Activated CD4-positive, alpha-beta memory T cell treated with anti-CD3 and anti-CD28 coated beads for 36 hours (primary cell): ENCODE measurements around the gene GPR162. TPM values are rescaled to one million over a fixed set of nuclear protein-coding genes. Genes with fewer than 3 reads are reported as not detected.
A peak's percentile ranks its signal among the peaks of the same experiment; 100 is the strongest.

ENCODE experiments used
- CTCF ChIA-PET: fragments of 350-600 bp; sonication (Branson Sonifier 250); formaldehyde crosslinking; loops from one replicate; lab custom pipeline; 2021; ENCODE audit warnings: antibody characterized with exemption, inconsistent platforms; lab: Charles Lee
- POLR2A ChIA-PET: fragments of 350-600 bp; sonication (Branson Sonifier 250); formaldehyde crosslinking; loops from one replicate; lab custom pipeline; 2021; ENCODE audit warnings: antibody characterized with exemption; lab: Charles Lee
- DNase-seq: peaks from one replicate; pipeline ENCODE4 v3.0.0-alpha.2; 2020
- H3K27ac Mint-ChIP-seq: one replicate; pipeline ENCODE4 v1.8.0; 2021; ENCODE audit warnings: mixed read lengths
- H3K27me3 Mint-ChIP-seq: one replicate; pipeline ENCODE4 v1.8.0; 2021; ENCODE audit warnings: mixed read lengths
- H3K36me3 Mint-ChIP-seq: one replicate; pipeline ENCODE4 v1.8.0; 2021; ENCODE audit warnings: mixed read lengths
- H3K4me1 Mint-ChIP-seq: one replicate; pipeline ENCODE4 v1.8.0; 2021; ENCODE audit warnings: low read depth, mixed read lengths
- H3K4me3 Mint-ChIP-seq: one replicate; pipeline ENCODE4 v1.8.0; 2021; ENCODE audit warnings: mild to moderate bottlenecking, mixed read lengths
- H3K9me3 Mint-ChIP-seq: one replicate; pipeline ENCODE4 v1.8.0; 2021; ENCODE audit warnings: mixed read lengths
- intact Hi-C: fragments of 100-400 bp; cut with micrococcal nuclease; formaldehyde crosslinking; loops from one replicate; pipeline ENCODE4 v1.15.1; 2023
- total RNA-seq, 2 experiments: library from RNA; stranded (reverse); gene quantifications; one replicate each; pipeline ENCODE4 v1.2.3, GENCODE V29; 2021

GPR162 gene
- total RNA-seq, 2 experiments from 2014 or later, result 0.31 TPM; not detected in 1

- H3K9me3 Mint-ChIP-seq, result no peaks in the 10 kb centered on the region
- DNase-seq, result no peak
- no peak overlapping the region for H3K27ac Mint-ChIP-seq
- H3K4me1 Mint-ChIP-seq, result peaks cover 2% of the 10 kb centered on the region
- CTCF ChIA-PET, result interaction anchor here (1.1 to 2.3 kb wide), 3 partner anchors 8 to 33 kb away, joined by 3 to 10 read pairs (median 8); partner anchors contain the start of gene SPSB2
- no peaks in the 10 kb centered on the region for H3K27me3 Mint-ChIP-seq
- intact Hi-C loops, result no loop called here
- H3K4me3 Mint-ChIP-seq, result no peak overlapping the region
- H3K36me3 Mint-ChIP-seq, result no peaks in the 10 kb centered on the region
- POLR2A ChIA-PET, result interaction anchor here (3.7 kb wide), 1 partner anchor 13 kb away, joined by 16 read pairs; the partner anchor contains the start of genes CDCA3 and USP5
Observed at GRCh38 chr12:6838854-6839253, 17.2 kb downstream of the GPR162 start.

GRCh38 chr12:6839482-6840201 lies 18.0 kb downstream of the GPR162 start:
- DNase-seq, result no peak
- peaks cover 2% of the 10 kb centered on the region for H3K4me1 Mint-ChIP-seq
- ChIA-PET POLR2A (interaction anchor here (1.1 to 3.7 kb wide), 2 partner anchors 11 to 12 kb away, joined by 3 to 16 read pairs; partner anchors contain the start of genes CDCA3 and USP5), CTCF (interaction anchor here (1.1 to 2.3 kb wide), 4 partner anchors 9 to 33 kb away, joined by 3 to 10 read pairs (median 6); partner anchors contain the start of gene SPSB2)
- H3K9me3 Mint-ChIP-seq, result no peaks in the 10 kb centered on the region
- no peaks in the 10 kb centered on the region for H3K36me3 Mint-ChIP-seq
- H3K27me3 Mint-ChIP-seq, result no peaks in the 10 kb centered on the region
- H3K27ac Mint-ChIP-seq, result no peak overlapping the region
- intact Hi-C loops, result no loop called here
- H3K4me3 Mint-ChIP-seq, result no peak overlapping the region

GRCh38 chr12:6840330-6840729 lies 18.7 kb downstream of the GPR162 start:
- Mint-ChIP-seq H3K27ac (no peak overlapping the region), H3K4me1 (peaks cover 2% of the 10 kb centered on the region), H3K36me3 (no peaks in the 10 kb centered on the region), H3K27me3 (no peaks in the 10 kb centered on the region), H3K9me3 (no peaks in the 10 kb centered on the region), H3K4me3 (no peak overlapping the region)
- ChIA-PET POLR2A (interaction anchor here (1.1 to 3.7 kb wide), 2 partner anchors 11 kb away, joined by 3 to 16 read pairs; partner anchors contain the start of genes CDCA3 and USP5), CTCF (interaction anchor here (1.1 to 2.3 kb wide), 4 partner anchors 15 to 87 kb away, joined by 4 to 10 read pairs (median 6); partner anchors contain the start of genes MLF2 and SPSB2)
- no peak for DNase-seq
- intact Hi-C loops, result no loop called here

- intact Hi-C loops, result no loop called here
- no peak within 1 kb of the TSS for H3K4me3 Mint-ChIP-seq
- H3K4me1 Mint-ChIP-seq, result no peaks in the 10 kb centered on the region
- no peaks in the 10 kb centered on the region for H3K9me3 Mint-ChIP-seq
- H3K27ac Mint-ChIP-seq, result no peak within 1 kb of the TSS
- no peak for DNase-seq
- POLR2A ChIA-PET, result interaction anchor here (1.1 to 3.7 kb wide), 2 partner anchors 11 to 12 kb away, joined by 3 to 16 read pairs; partner anchors contain the start of genes CDCA3 and USP5
- no peaks in the 10 kb centered on the region for H3K36me3 Mint-ChIP-seq
- CTCF ChIA-PET, result interaction anchor here (1.4 to 2.6 kb wide), 4 partner anchors 12 to 88 kb away, joined by 5 to 10 read pairs (median 8); partner anchors contain the start of genes MLF2, P3H3 and SPSB2
- no peaks in the 10 kb centered on the region for H3K27me3 Mint-ChIP-seq
Observed at GRCh38 chr12:6840761-6841515, 19.3 kb downstream of the GPR162 start, which contains the start of gene GNB3. GNB3 (plus strand) TSS chr12:6840925; CDS start chr12:6841288, 363 bp downstream.

DNA sequence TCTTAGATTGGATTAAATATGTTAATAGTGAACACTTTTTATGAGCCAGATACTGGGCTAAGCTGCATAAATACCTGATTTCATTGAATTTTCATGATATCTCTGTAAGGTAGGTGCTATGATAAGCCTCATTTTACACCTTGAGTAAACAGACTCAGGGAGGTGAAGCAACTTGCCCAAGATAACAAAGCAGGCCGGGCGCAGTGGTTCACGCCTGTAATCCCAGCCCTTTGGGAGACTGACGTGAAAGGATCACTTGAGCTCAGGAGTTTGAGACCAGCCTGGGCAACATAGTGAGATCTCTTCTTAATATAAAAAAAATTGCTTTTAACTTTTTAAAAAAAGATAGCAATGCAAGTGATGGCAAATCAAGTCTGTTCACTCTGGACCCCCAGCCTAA lies 20.5 kb downstream of the GPR162 start:
- POLR2A ChIA-PET, result interaction anchor here (1.3 to 3.7 kb wide), 2 partner anchors 9 to 10 kb away, joined by 5 to 16 read pairs; partner anchors contain the start of genes CDCA3 and USP5
- intact Hi-C loops, result no loop called here
- Mint-ChIP-seq H3K27me3 (no peaks in the 10 kb centered on the region), H3K4me1 (no peaks in the 10 kb centered on the region), H3K9me3 (no peaks in the 10 kb centered on the region), H3K27ac (no peak overlapping the region), H3K4me3 (no peak overlapping the region), H3K36me3 (no peaks in the 10 kb centered on the region)
- no peak for DNase-seq
- CTCF ChIA-PET, result interaction anchor here (1.0 to 2.6 kb wide), 5 partner anchors 9 to 28 kb away, joined by 3 to 9 read pairs (median 4); partner anchors contain the start of genes CDCA3 and P3H3

GRCh38 chr12:6843118-6843902 lies 21.7 kb downstream of the GPR162 start:
- ChIA-PET POLR2A (interaction anchor here (1.1 to 1.3 kb wide), 2 partner anchors 8 to 24 kb away, joined by 3 to 5 read pairs; partner anchors contain the start of genes CDCA3, TPI1 and USP5), CTCF (interaction anchor here (1.4 to 4.8 kb wide), 3 partner anchors 9 to 29 kb away, joined by 3 to 35 read pairs (median 9); partner anchors contain the start of gene P3H3)
- H3K9me3 Mint-ChIP-seq, result no peaks in the 10 kb centered on the region
- H3K27ac Mint-ChIP-seq, result no peak overlapping the region
- no peak overlapping the region for H3K4me3 Mint-ChIP-seq
- H3K36me3 Mint-ChIP-seq, result peaks cover 5% of the 10 kb centered on the region
- intact Hi-C loops, result no loop called here
- DNase-seq, result no peak
- no peaks in the 10 kb centered on the region for H3K4me1 Mint-ChIP-seq
- H3K27me3 Mint-ChIP-seq, result no peaks in the 10 kb centered on the region

GRCh38 chr12:6845395-6845794 lies 23.8 kb downstream of the GPR162 start:
- DNase-seq, result no peak
- ChIA-PET POLR2A (no interaction called here), CTCF (interaction anchor here (0.6 to 4.8 kb wide), 4 partner anchors 11 to 248 kb away, joined by 3 to 35 read pairs (median 4); partner anchors contain the start of gene MLF2)
- Mint-ChIP-seq H3K9me3 (no peaks in the 10 kb centered on the region), H3K27ac (no peak overlapping the region), H3K4me1 (peaks cover 9% of the 10 kb centered on the region), H3K36me3 (peaks cover 19% of the 10 kb centered on the region), H3K4me3 (no peak overlapping the region), H3K27me3 (no peaks in the 10 kb centered on the region)
- intact Hi-C loops, result no loop called here

- DNase-seq, result no peak
- CTCF ChIA-PET, result interaction anchor here (4.8 kb wide), 1 partner anchor 12 kb away, joined by 35 read pairs; no protein-coding TSS in a partner anchor
- intact Hi-C loops, result no loop called here
- H3K27me3 Mint-ChIP-seq, result no peaks in the 10 kb centered on the region
- H3K4me1 Mint-ChIP-seq, result peaks cover 12% of the 10 kb centered on the region
- no peaks in the 10 kb centered on the region for H3K9me3 Mint-ChIP-seq
- POLR2A ChIA-PET, result interaction anchor here (1.6 kb wide), 1 partner anchor 21 kb away, joined by 4 read pairs; the partner anchor contains the start of gene TPI1
- H3K27ac Mint-ChIP-seq, result no peak overlapping the region
- peaks cover 22% of the 10 kb centered on the region for H3K36me3 Mint-ChIP-seq
- H3K4me3 Mint-ChIP-seq, result no peak overlapping the region
Observed at GRCh38 chr12:6846316-6846869, 24.8 kb downstream of the GPR162 start.

- CTCF ChIA-PET, result interaction anchor here (1.0 to 2.3 kb wide), 3 partner anchors 12 to 25 kb away, joined by 7 to 13 read pairs (median 8); partner anchors contain the start of gene SPSB2
- POLR2A ChIA-PET, result interaction anchor here (1.2 to 1.6 kb wide), 2 partner anchors 20 to 24 kb away, joined by 3 to 4 read pairs; partner anchors contain the start of gene TPI1
- Mint-ChIP-seq H3K4me1 (peaks cover 12% of the 10 kb centered on the region), H3K4me3 (no peak overlapping the region), H3K27ac (no peak overlapping the region), H3K27me3 (no peaks in the 10 kb centered on the region), H3K9me3 (no peaks in the 10 kb centered on the region), H3K36me3 (peaks cover 22% of the 10 kb centered on the region)
- intact Hi-C loops, result no loop called here
- DNase-seq, result no peak
Observed at GRCh38 chr12:6847676-6848075, 26.1 kb downstream of the GPR162 start.

DNA sequence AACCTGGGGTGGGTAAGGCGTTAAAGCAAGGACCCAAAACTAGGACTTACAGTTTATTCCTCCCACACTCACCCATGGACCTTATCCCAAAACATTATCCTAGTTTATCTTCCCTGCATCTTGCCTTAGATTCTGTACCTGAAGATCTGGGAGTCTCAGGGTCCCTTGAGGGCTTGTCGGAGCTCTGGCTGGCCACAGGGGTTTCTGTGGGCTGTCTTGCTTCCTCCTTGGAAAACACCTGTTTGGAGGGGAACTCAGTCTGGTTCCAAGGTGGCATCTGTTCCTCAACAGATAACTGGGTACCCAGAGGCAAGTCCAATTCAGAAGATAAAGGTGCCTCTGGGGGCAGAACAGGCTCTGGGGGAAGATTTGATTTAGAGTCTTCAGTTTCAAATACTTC lies 27.8 kb downstream of the GPR162 start:
- Mint-ChIP-seq H3K36me3 (peaks cover 22% of the 10 kb centered on the region), H3K27ac (no peak overlapping the region)
- POLR2A ChIA-PET, result no interaction called here

More for the DNA sequence above, 27.8 kb downstream of the GPR162 start:
- H3K4me1 Mint-ChIP-seq, result peaks cover 24% of the 10 kb centered on the region
- H3K9me3 Mint-ChIP-seq, result no peaks in the 10 kb centered on the region
- DNase-seq, result no peak
- H3K4me3 Mint-ChIP-seq, result peak overlapping the region; percentile 95
- no peaks in the 10 kb centered on the region for H3K27me3 Mint-ChIP-seq
- intact Hi-C loops, result no loop called here
- CTCF ChIA-PET, result interaction anchor here (2.2 to 2.3 kb wide), 2 partner anchors 14 to 23 kb away, joined by 8 to 13 read pairs; partner anchors contain the start of gene SPSB2
